GM23248 (cell line): Measurements from ENCODE around the gene SMG9.

Experiments
- EZH2 ChIP-seq: fragments of 200-600 bp; sonication (generic); IDR thresholded peaks from 2 replicates; pipeline ENCODE4 v1.6.1; 2018; ENCODE audit warnings: antibody characterized with exemption, mild to moderate bottlenecking; ENCODE audit not compliant: insufficient read depth, poor library complexity, severe bottlenecking
- EZH2phosphoT487 ChIP-seq: fragments of 200-600 bp; sonication (generic); IDR thresholded peaks from 2 replicates; pipeline ENCODE4 v1.6.1; 2018; ENCODE audit warnings: antibody characterized with exemption, moderate library complexity, mild to moderate bottlenecking, low read depth; ENCODE audit not compliant: insufficient read depth

DNA sequence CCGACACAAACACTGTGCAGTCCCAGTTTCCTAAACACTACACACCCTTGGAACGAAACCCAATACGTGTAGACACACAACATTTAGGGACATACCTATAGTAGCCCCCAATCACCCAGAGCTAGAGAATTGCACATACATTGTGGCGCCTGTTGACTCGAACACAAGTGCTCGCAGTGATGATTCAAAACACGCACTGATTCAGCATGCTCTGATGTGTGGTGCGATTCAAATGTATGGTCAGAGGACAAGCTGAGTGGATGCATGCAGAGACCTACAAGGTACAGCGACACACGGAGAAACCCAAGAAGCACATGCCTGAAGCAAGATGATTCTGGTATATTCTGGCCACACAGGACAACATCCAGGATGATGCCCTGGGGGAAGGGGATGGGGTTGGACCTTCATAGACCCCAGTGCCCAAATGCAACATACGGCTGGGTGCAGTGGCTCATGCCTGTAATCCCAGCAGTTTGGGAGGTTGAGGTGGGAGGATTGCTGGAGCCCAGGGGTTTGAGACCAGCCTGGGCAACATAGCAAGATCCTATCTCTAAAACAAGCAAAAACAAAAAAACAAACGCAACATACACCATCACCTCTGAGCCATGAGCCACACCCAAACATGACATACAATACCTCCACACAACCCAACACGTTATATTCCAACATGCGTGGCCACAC lies 27.0 kb upstream of the SMG9 start:
- TF ChIP-seq EZH2 = no peak
- no peak for TF ChIP-seq EZH2phosphoT487
